K562 treated with DMSO at 1 percent for 24 hours (cell line): ENCODE data around the gene FAM219B. TPM values are rescaled to one million over a fixed set of nuclear protein-coding genes. Genes with fewer than 3 reads are reported as not detected.

Source experiments
- total RNA-seq: library from RNA; unstranded; fragments of 300-600 nt; gene quantifications from 2 replicates; pipeline ENCODE4 v1.2.3, GENCODE V29; 2022; ENCODE audit warnings: low read depth; ENCODE audit not compliant: insufficient read depth

The FAM219B gene
- 20.4 and 21.5 TPM in 2 replicates for total RNA-seq

DNA sequence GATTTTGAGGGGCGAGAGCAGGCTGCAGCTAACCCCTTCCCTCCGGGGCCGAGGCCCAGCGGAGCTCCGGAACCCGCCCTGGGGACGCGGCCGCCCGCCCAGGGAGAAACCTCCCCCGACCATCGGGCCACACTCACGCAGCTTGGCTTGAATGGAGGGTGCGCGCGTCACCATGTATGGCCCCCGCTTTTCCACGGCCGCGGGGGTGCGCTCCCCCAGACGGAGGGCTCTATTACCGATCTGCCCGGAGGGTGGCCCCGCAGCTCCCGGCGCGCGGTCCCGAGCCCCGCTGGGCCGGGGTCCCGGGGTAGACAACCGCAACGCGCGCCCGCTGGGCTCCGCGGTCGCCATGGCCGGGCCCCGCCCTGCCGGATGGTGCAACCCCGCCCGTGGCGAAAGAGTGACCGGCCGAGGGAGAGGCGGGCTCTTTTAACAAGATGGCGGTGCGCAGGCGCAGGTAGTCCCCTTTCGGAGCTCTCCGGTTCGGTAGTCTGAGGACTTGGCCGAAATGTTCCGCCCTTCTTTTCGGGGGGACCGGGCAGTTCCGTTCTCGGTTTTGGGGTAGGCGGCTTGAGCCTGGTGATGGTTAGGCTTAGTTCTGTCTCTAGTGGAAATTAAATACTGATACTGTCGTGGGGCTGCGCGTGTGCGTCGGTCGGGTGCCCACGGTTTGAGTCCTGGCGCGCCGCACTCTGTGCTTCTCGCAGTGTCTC, at the start of gene FAM219B:
FAM219B (minus strand) TSS at position 402 of the 713 bp plus-strand sequence; CDS start at position 351, 51 bp downstream.

GRCh38 chr15:74937590-74938371, 31.1 kb upstream of the FAM219B start, which contains the start of gene COX5A:
TSS of gene COX5A (minus strand) at chr15:74938073. CDS start at chr15:74938014, 59 bp downstream.

DNA sequence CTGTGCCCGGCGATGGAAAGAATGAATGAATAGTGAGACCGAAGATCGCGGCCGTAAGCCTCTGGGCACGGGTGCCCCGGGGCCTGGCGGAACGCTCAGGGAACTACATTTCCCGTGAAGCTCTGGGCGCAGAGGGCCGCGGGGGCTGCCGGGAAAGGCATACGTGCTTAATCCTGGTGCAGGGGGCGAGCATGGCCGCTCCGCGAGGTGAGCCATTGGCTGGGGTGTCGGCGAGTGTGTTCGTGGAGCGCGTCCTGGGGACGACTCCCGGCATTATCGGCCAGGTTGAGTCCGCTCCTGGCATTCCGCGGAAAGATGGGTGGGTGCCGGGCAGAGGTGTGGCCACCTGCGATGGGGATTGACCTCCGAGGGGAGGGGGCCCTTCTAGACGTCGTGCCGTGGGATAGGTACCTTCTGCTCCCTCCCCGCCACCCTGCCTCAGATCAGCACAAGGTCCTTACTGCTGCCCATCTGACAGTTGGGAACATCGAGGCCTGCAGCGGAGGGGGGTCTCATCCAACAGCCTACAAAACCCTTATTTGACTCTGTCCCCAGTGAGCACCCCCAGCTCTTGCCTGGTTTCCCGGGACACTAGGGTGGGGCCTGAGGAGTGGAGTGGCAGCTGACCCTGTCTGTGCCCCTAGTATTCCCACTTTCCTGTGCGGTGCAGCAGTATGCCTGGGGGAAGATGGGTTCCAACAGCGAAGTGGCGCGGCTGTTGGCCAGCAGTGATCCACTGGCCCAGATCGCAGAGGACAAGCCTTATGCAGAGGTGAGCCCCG, 16.6 kb downstream of the FAM219B start, which contains the start of gene MPI:
MPI (plus strand) TSS at position 160 of the 782 bp plus-strand sequence; CDS start at position 192, 32 bp downstream.

DNA sequence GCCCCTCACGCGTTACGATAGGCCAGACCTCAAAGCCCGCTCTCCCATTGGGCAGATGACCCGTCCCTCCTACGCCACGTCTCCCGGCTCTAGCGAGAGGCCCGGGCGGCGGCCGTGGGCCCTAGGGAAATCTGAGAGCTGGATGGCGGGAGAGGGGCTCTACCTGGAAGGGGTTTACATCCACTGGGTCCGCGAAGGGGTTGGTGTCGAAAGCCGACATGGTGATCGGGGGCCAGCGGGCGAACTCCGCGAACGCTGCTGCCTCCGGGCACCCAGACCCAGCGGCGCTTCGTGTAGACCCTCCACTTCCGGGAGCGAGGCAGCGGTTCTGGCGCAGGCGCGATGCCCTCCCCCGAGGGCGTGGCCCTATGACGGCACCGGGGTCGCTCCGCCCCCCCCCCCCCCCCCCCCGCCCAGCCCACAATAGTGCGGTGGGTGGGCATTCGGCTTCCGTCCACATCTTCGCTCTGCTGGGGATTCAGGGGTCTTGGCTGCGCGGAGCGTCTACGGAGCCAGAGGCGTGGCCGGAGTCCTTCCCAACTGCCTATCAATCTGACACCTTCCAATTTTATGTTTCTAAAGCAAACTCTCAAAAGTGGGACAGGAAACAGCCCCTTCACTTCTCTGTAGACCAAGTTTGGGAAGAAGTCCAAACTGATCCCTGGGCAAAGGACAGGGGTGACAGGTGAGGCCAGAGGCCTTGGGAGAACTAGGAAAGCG, 33.5 kb downstream of the FAM219B start, which contains the start of gene SCAMP2:
SCAMP2 (minus strand) TSS at position 330 of the 720 bp plus-strand sequence; CDS start at position 220, 110 bp downstream.

Other genes starting within 250 kb of the FAM219B start
- 43.1 and 47.7 TPM in 2 replicates for gene EDC3, start 210.8 kb downstream of the FAM219B start, total RNA-seq
- gene CYP1A1, start 181.3 kb downstream of the FAM219B start, total RNA-seq, result 0.17 and 0.78 TPM in 2 replicates
- not detected in 2 replicates for gene CYP1A2, start 158.0 kb downstream of the FAM219B start, total RNA-seq
- gene CSK, start 124.8 kb downstream of the FAM219B start, total RNA-seq, result 73.2 and 90.4 TPM in 2 replicates
- not detected in 2 replicates for gene LMAN1L, start 94.0 kb downstream of the FAM219B start, total RNA-seq
- gene CPLX3, start 80.2 kb downstream of the FAM219B start, total RNA-seq, result not detected in 2 replicates
- gene ULK3, start 63.7 kb downstream of the FAM219B start, total RNA-seq, result 39.3 and 50.0 TPM in 2 replicates
- gene SCAMP2, start 33.5 kb downstream of the FAM219B start, total RNA-seq, result 67.8 and 68.5 TPM in 2 replicates
- 35.1 and 40.3 TPM in 2 replicates for gene MPI, start 16.8 kb downstream of the FAM219B start, total RNA-seq
- gene COX5A, start 31.2 kb upstream of the FAM219B start, total RNA-seq, result 394 and 429 TPM in 2 replicates
- gene RPP25, start 49.9 kb upstream of the FAM219B start, total RNA-seq, result 38.6 and 41.0 TPM in 2 replicates
- gene SCAMP5, start 88.7 kb upstream of the FAM219B start, total RNA-seq, result 0.27 TPM in 1 of 2 replicates, not detected in the other
- 14.3 and 17.2 TPM in 2 replicates for gene PPCDC, start 116.7 kb upstream of the FAM219B start, total RNA-seq